Pericardium fibroblast (primary cell): Measurements from ENCODE around the gene MYH3. TPM values are rescaled to one million over a fixed set of nuclear protein-coding genes. Genes with fewer than 3 reads are reported as not detected.

Experiments used
- total RNA-seq: library from RNA; depleted of rRNA; stranded (reverse); fragments of >200 nt; gene quantifications from 2 replicates; pipeline ENCODE4 v1.2.3, GENCODE V29; 2015

Gene MYH3
- total RNA-seq, result 1.3 and 31.8 TPM in 2 replicates

GRCh38 chr17:10657148-10657547 is at the start of gene MYH3:
Gene MYH3, minus strand, starts transcription at chr17:10657309. Its CDS starts 2,245 bp downstream, at chr17:10655064.

GRCh38 chr17:10697092-10698081 is 40.3 kb upstream of the MYH3 start, which contains the start of the genes ADPRM and SCO1:
Gene ADPRM, plus strand, starts transcription at chr17:10697594. Its CDS starts 7,333 bp downstream, at chr17:10704927.
Gene SCO1, minus strand, starts transcription at chr17:10697533. Its CDS starts 26 bp downstream, at chr17:10697507.

Other genes with a start within 250 kb of the MYH3 start
- gene MYH8, start 235.4 kb downstream of the MYH3 start, total RNA-seq, result 4.1 TPM in 1 of 2 replicates, not detected in the other
- not detected in 2 replicates for gene MYH4, start 187.8 kb downstream of the MYH3 start, total RNA-seq
- gene MYH1, start 138.8 kb downstream of the MYH3 start, total RNA-seq, result 0.09 TPM in 1 of 2 replicates, not detected in the other
- 3.5 TPM in 1 of 2 replicates, not detected in the other for gene MYH2, start 107.7 kb downstream of the MYH3 start, total RNA-seq
- gene SCO1, start 40.2 kb upstream of the MYH3 start, total RNA-seq, result 22.9 and 25.4 TPM in 2 replicates
- 6.9 and 18.3 TPM in 2 replicates for gene ADPRM, start 40.3 kb upstream of the MYH3 start, total RNA-seq
- gene TMEM220, start 72.7 kb upstream of the MYH3 start, total RNA-seq, result 1.5 and 5.1 TPM in 2 replicates
- gene TMEM238L, start 146.8 kb upstream of the MYH3 start, total RNA-seq, result not detected in 2 replicates
- not detected in 2 replicates for gene PIRT, start 180.8 kb upstream of the MYH3 start, total RNA-seq